NT2/D1 (cell line): ENCODE measurements around the gene MBP.

Experiments
- YY1 ChIP-seq: IDR thresholded peaks from 2 replicates; pipeline ENCODE4 v1.6.1; 2011; ENCODE audit not compliant: insufficient read length, insufficient read depth
- ZNF274 ChIP-seq: IDR thresholded peaks from 2 replicates; pipeline ENCODE4 v1.6.1; 2011; ENCODE audit warnings: mild to moderate bottlenecking, low read depth, low read length

DNA sequence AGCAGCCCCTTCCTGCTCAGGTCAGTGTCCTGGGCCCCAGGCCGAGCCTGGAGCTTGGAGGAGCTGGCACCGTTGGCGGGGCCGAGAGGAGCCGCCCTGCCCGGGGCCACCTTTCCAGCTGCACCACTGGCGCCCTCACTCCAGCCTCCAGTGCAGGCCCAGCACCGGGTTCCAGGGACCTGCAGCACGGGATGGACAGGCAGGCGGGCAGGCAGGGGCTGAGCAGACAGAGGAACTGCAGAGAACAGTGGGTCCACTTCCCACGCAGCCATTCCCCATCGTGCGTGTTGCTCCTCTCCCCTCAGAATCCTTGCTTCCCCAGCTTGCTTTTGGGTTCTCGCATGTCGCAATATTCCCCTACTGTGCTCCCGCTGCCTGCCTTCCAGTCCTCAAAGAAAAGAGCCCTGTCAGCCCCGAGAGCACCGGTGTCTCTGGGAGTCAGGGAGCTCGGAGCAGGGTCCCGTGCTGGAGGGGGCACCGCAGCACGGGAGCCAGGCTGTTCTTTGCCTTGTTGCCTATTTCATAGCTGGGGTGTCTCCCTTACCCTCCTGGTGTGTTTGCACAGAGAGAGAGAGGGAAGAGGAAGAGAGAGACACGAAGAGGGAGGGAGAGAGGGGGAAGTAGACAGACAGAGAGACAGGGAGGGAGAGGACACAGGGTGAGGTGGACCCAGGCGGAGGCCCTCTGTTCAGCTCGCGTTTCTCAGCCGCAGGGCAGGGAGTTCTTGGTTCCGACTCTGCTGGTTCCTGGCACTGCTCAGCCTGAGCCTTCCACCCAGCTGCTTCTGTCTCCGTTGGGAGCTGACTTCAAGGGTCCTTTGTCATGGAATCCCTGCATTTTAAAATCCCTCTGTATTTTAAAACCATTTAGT lies 126.0 kb downstream of the MBP start:
- TF ChIP-seq ZNF274 = no peak
- no peak for TF ChIP-seq YY1
